Activated CD4-positive, alpha-beta T cell treated with anti-CD3 and anti-CD28 coated beads, Interleukin-2, Interleukin-6, amounts not matched to agents 100 ng/mL and 50 ng/mL, durations not matched to agents 16 hours and 8 hours (primary cell): ENCODE results near the gene RPS18.
A peak's percentile ranks its signal among the peaks of the same experiment; 100 is the strongest.

Experiments used
- DNase-seq: peaks from one replicate; pipeline ENCODE4 v3.0.0-alpha.2; 2020

Gene RPS18

GRCh38 chr6:33292996-33293682 lies 21.3 kb downstream of the RPS18 start:
- DNase-seq = no peak

- no peak for DNase-seq
These were observed 22.4 kb downstream of the RPS18 start for GRCh38 chr6:33294086-33294823.

GRCh38 chr6:33295621-33296369 lies 23.9 kb downstream of the RPS18 start:
- no peak for DNase-seq

- DNase-seq = no peak
These were observed 25.0 kb downstream of the RPS18 start for GRCh38 chr6:33296797-33297405.

- no peak for DNase-seq
These were observed 25.6 kb downstream of the RPS18 start for GRCh38 chr6:33297406-33297955.

- peak; percentile 75 for DNase-seq
These were observed 26.3 kb downstream of the RPS18 start for GRCh38 chr6:33297956-33298772.

- peak; percentile 66 for DNase-seq
These were observed 26.9 kb downstream of the RPS18 start, which contains the start of gene RGL2 for GRCh38 chr6:33298773-33299236. Gene RGL2 (minus strand): TSS chr6:33298942. CDS start chr6:33298610, 332 bp downstream.

- DNase-seq = peak; percentile 96
These were observed 27.5 kb downstream of the RPS18 start for GRCh38 chr6:33299237-33299944.

- DNase-seq = no peak
These were observed 30.0 kb downstream of the RPS18 start for GRCh38 chr6:33301877-33302276.

GRCh38 chr6:33304216-33304615 lies 32.3 kb downstream of the RPS18 start:
- DNase-seq = no peak

- DNase-seq = no peak
These were observed 33.2 kb downstream of the RPS18 start for GRCh38 chr6:33305052-33305451.

- DNase-seq = no peak
These were observed 34.5 kb downstream of the RPS18 start for GRCh38 chr6:33306356-33306755.

- peak; percentile 86 for DNase-seq
These were observed 40.7 kb downstream of the RPS18 start for GRCh38 chr6:33312361-33313104.

GRCh38 chr6:33313105-33313708 lies 41.3 kb downstream of the RPS18 start:
- DNase-seq = peak; percentile 36

GRCh38 chr6:33313709-33314514 lies 42.0 kb downstream of the RPS18 start, which contains the start of gene TAPBP:
Gene TAPBP (minus strand): TSS chr6:33314078. CDS start chr6:33314041, 37 bp downstream.
- peak; percentile 92 for DNase-seq

- peak; percentile 71 for DNase-seq
These were observed 42.7 kb downstream of the RPS18 start for GRCh38 chr6:33314515-33314942.

GRCh38 chr6:33314943-33315792 lies 43.3 kb downstream of the RPS18 start:
- no peak for DNase-seq
